Sigmoid colon (tissue), 3 donors: ENCODE data around the gene CNOT6.

Experiments
- POLR2A ChIP-seq, 2 donors: fragments of 450-650 bp; IDR thresholded peaks; one replicate each; pipeline ENCODE4 v1.6.1; 2016; ENCODE audit warnings: antibody characterized with exemption in 2 of 2, mild to moderate bottlenecking in 2 of 2, moderate library complexity in 2 of 2
- TF ChIP-seq, protein P1 (sequence below), 4 experiments: fragments of 450-650 bp in 3 of 4; fragments of 200-600 bp in 1 of 4; IDR thresholded peaks; one replicate each; pipeline ENCODE4 v1.5.1; 2016 to 2019; ENCODE audit warnings: antibody characterized with exemption in 4 of 4, mild to moderate bottlenecking in 3 of 4, moderate library complexity in 2 of 4

DNA sequence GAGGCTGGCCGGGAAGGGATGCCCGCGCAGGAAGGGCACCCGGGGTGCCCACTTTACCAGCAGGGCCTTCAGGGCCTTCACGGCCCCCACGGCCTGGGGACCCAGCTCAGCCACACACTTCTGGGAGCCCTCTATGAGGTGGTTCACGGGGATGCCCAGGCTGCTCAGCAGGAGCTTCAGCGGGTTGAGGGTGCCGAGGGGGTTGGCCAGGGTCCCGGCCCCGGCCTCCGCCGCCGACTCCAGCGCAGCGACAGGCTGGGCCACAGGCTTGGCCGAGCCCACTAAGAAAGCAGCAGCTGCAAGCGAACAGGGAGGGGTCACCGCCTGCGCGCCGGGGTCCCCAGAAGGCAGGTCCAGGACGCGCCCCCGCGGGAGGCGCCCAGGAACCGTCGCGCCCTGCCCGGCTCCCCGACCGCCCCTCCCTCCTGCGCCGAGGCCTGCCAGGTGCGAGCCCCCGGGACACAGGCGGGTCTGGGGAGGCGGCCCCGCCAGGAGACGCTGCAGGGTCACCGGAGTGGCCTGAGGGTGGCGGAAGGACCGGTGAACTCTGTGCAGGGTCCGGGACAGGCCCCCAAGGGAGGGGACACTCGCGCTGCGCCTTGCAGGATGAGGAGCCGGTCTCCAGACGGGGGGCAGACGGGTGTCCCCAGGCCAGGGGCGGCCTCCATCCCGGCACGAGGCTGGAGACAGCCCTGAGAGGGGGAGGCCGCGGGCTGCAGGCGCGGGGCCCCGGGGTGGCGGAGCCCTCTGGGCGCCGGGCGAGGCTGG lies 96.5 kb downstream of the CNOT6 start:
- TF ChIP-seq, protein P1, sequence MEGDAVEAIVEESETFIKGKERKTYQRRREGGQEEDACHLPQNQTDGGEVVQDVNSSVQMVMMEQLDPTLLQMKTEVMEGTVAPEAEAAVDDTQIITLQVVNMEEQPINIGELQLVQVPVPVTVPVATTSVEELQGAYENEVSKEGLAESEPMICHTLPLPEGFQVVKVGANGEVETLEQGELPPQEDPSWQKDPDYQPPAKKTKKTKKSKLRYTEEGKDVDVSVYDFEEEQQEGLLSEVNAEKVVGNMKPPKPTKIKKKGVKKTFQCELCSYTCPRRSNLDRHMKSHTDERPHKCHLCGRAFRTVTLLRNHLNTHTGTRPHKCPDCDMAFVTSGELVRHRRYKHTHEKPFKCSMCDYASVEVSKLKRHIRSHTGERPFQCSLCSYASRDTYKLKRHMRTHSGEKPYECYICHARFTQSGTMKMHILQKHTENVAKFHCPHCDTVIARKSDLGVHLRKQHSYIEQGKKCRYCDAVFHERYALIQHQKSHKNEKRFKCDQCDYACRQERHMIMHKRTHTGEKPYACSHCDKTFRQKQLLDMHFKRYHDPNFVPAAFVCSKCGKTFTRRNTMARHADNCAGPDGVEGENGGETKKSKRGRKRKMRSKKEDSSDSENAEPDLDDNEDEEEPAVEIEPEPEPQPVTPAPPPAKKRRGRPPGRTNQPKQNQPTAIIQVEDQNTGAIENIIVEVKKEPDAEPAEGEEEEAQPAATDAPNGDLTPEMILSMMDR (IDR thresholded peaks at IDR 0.05), result no peak
- no peak for TF ChIP-seq POLR2A (IDR thresholded peaks at IDR 0.05)
